Astrocyte (in vitro differentiated cells and primary cell): ENCODE data around the gene DDX27. TPM values are rescaled to one million over a fixed set of nuclear protein-coding genes. Genes with fewer than 3 reads are reported as not detected.
A peak's percentile ranks its signal among the peaks of the same experiment; 100 is the strongest.

Experiments used
- DNase-seq: peaks from one replicate; pipeline ENCODE4 v3.0.0-alpha.2; 2010; ENCODE audit warnings: low read depth
- FAIRE-seq: peaks from 2 replicates; lab custom pipeline; 2011; peaks lifted over from hg19 to GRCh38; lab: Jason Lieb, UNC
- H2AFZ ChIP-seq: 2 replicates; pipeline ENCODE4 v1.6.0; 2012; ENCODE audit warnings: low read depth, low read length, inconsistent platforms
- H3K27ac ChIP-seq: 2 replicates; pipeline ENCODE4 v1.5.1; 2011; ENCODE audit warnings: low read depth, low read length, inconsistent platforms
- H3K27me3 ChIP-seq: 2 replicates; pipeline ENCODE4 v1.6.0; 2011; ENCODE audit warnings: low read length, inconsistent platforms; ENCODE audit not compliant: insufficient read depth
- H3K36me3 ChIP-seq: 2 replicates; pipeline ENCODE4 v1.5.1; 2011; ENCODE audit warnings: low read length, inconsistent platforms; ENCODE audit not compliant: insufficient read depth
- H3K4me1 ChIP-seq: 2 replicates; pipeline ENCODE4 v1.5.1; 2011; ENCODE audit warnings: low read length, inconsistent platforms; ENCODE audit not compliant: insufficient read depth
- H3K4me2 ChIP-seq: 2 replicates; pipeline ENCODE4 v1.6.0; 2012; ENCODE audit warnings: low read length, inconsistent platforms
- H3K4me3 ChIP-seq: 2 replicates; pipeline ENCODE4 v1.5.1; 2011; ENCODE audit warnings: low read depth, mild to moderate bottlenecking, low read length, inconsistent platforms; ENCODE audit not compliant: insufficient read depth
- H3K79me2 ChIP-seq: 2 replicates; pipeline ENCODE4 v1.6.0; 2012; ENCODE audit warnings: mild to moderate bottlenecking, low read length, inconsistent platforms; ENCODE audit not compliant: insufficient read depth
- H3K9ac ChIP-seq: 2 replicates; pipeline ENCODE4 v1.6.0; 2012; ENCODE audit warnings: mild to moderate bottlenecking, low read length, inconsistent platforms
- H3K9me3 ChIP-seq: 2 replicates; pipeline ENCODE4 v1.5.1; 2012; ENCODE audit warnings: low read depth, mild to moderate bottlenecking, low read length, inconsistent platforms; ENCODE audit not compliant: insufficient read depth
- H4K20me1 ChIP-seq: 2 replicates; pipeline ENCODE4 v1.6.0; 2012; ENCODE audit warnings: low read length, inconsistent platforms; ENCODE audit not compliant: insufficient read depth
- H3K27ac Mint-ChIP-seq: one replicate; pipeline ENCODE4 v1.8.0; 2021; ENCODE audit warnings: mild to moderate bottlenecking, mixed read lengths; ENCODE audit not compliant: unreplicated experiment
- H3K27me3 Mint-ChIP-seq: one replicate; pipeline ENCODE4 v1.8.0; 2021; ENCODE audit warnings: low read depth, mixed read lengths; ENCODE audit not compliant: unreplicated experiment
- H3K36me3 Mint-ChIP-seq: one replicate; pipeline ENCODE4 v1.8.0; 2021; ENCODE audit warnings: low read depth, mixed read lengths; ENCODE audit not compliant: unreplicated experiment
- H3K4me1 Mint-ChIP-seq: one replicate; pipeline ENCODE4 v1.8.0; 2021; ENCODE audit warnings: low read depth, mixed read lengths; ENCODE audit not compliant: unreplicated experiment
- H3K4me3 Mint-ChIP-seq: one replicate; pipeline ENCODE4 v1.8.0; 2021; ENCODE audit warnings: mild to moderate bottlenecking, moderate library complexity, mixed read lengths; ENCODE audit not compliant: unreplicated experiment
- H3K9me3 Mint-ChIP-seq: one replicate; pipeline ENCODE4 v1.8.0; 2021; ENCODE audit warnings: mild to moderate bottlenecking, mixed read lengths; ENCODE audit not compliant: unreplicated experiment
- CTCF ChIP-seq: IDR thresholded peaks from 2 replicates; pipeline ENCODE4 v1.5.1; 2011; ENCODE audit warnings: low read depth, mild to moderate bottlenecking, inconsistent platforms, low read length, moderate library complexity; ENCODE audit not compliant: insufficient read depth
- EZH2 ChIP-seq: IDR thresholded peaks from 2 replicates; pipeline ENCODE4 v1.6.1; 2012; ENCODE audit warnings: mild to moderate bottlenecking, low read length, inconsistent platforms; ENCODE audit not compliant: insufficient read depth
- total RNA-seq: library from RNA; stranded (reverse); gene quantifications from 2 replicates; pipeline ENCODE4 v1.2.1, GENCODE V29; 2021

The DDX27 gene
- total RNA-seq, 1 donor from 2014 or later = 38.3 TPM

GRCh38 chr20:49279677-49280462, 60.7 kb downstream of the DDX27 start:
- peaks cover 87% of the 10 kb centered on the region for H4K20me1 ChIP-seq
- H3K27me3 ChIP-seq = no peaks in the 10 kb centered on the region
- H3K79me2 ChIP-seq = peaks cover 94% of the 10 kb centered on the region
- Mint-ChIP-seq H3K27ac (peak overlapping the region; percentile 83), H3K4me3 (peak overlapping the region; percentile 99), H3K36me3 (peaks cover 70% of the 10 kb centered on the region), H3K27me3 (no peaks in the 10 kb centered on the region), H3K9me3 (peaks cover 1% of the 10 kb centered on the region), H3K4me1 (peaks cover 24% of the 10 kb centered on the region)
- H3K27ac ChIP-seq = no peak overlapping the region
- no peak for FAIRE-seq
- H3K9ac ChIP-seq = peak overlapping the region; percentile 98
- H3K4me3 ChIP-seq = peak overlapping the region; percentile 96
- peak overlapping the region; percentile 91 for H3K4me2 ChIP-seq
- H3K36me3 ChIP-seq = peaks cover 53% of the 10 kb centered on the region
- no peak for TF ChIP-seq CTCF
- no peak for TF ChIP-seq EZH2
- DNase-seq = no peak
- H2AFZ ChIP-seq = no peak overlapping the region
- peaks cover 46% of the 10 kb centered on the region for H3K4me1 ChIP-seq
- H3K9me3 ChIP-seq = peaks cover 9% of the 10 kb centered on the region

GRCh38 chr20:49280463-49281058, 61.3 kb downstream of the DDX27 start:
- Mint-ChIP-seq H3K36me3 (peaks cover 71% of the 10 kb centered on the region), H3K9me3 (peaks cover 1% of the 10 kb centered on the region), H3K4me3 (peak overlapping the region; percentile 99), H3K27ac (peak overlapping the region; percentile 83), H3K4me1 (peaks cover 23% of the 10 kb centered on the region), H3K27me3 (no peaks in the 10 kb centered on the region)
- TF ChIP-seq EZH2 (no peak), CTCF (no peak)
- Histone ChIP-seq H3K4me2 (peak overlapping the region; percentile 91), H3K27ac (no peak overlapping the region), H3K4me3 (peak overlapping the region; percentile 96), H3K79me2 (peaks cover 94% of the 10 kb centered on the region), H3K9me3 (peaks cover 9% of the 10 kb centered on the region), H3K36me3 (peaks cover 60% of the 10 kb centered on the region), H3K9ac (peak overlapping the region; percentile 98), H3K27me3 (no peaks in the 10 kb centered on the region), H4K20me1 (peaks cover 88% of the 10 kb centered on the region), H3K4me1 (peaks cover 50% of the 10 kb centered on the region), H2AFZ (no peak overlapping the region)
- no peak for DNase-seq
- no peak for FAIRE-seq
